Activated T-cell treated with anti-CD3 and anti-CD28 coated beads, Interleukin-2, amount 50 U/mL, for 1 hour (primary cell): ENCODE results near the gene EXOSC10.
"Not testable (repeated sequence)": the region's sequence is repeated elsewhere in the genome, so short reads cannot be mapped to it uniquely, and the experiment has no call there.

Experiments used
- DNase-seq: peaks from one replicate; pipeline ENCODE4 v3.0.0-alpha.2; 2020

The EXOSC10 gene

DNA sequence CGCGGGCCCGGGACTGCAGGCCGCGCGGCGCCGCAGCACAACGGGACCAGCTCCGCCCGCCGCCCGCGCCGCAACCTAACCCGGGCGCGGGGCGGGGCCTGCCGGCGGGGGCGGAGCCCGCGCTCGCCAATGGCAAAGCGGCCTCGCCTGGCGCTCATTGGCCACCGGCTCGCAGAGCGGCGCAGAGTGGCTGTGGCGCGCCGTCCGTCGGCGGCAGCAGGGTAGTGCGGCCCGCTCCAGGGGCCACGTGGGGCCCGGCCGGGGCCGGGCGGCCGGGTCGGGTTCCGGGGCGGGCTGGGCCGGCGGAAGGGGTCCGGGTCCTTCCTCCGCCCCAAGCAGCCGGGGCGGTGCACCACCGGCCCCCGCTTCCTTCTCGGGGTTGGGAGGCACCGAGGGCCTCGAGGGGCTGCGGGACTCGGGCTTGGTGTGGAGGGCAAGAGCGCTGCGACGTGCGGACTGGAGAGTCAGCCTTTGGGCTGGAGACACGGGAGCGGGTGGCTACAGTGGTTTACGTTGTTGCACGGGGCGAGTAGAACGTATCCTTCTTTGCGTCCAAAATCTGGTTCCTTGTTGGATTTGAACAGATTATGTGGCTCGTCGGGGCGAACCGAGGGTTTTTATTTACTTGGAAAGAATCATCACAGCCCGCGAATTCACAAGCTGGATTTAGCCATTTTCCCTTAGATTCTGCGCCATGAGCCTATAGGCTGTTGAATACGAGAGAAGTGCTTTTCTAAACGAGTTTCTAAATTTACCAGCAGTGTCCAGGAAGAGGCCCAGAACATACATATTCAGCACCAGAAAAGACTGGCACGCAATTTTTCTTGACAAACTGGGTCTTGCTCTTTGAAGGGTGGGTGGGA, 39.5 kb downstream of the EXOSC10 start, which contains the start of gene SRM:
Gene SRM (minus strand): TSS at position 51 of the 863 bp plus-strand sequence. CDS start 75 bp downstream, outside the sequence.
- peak; percentile 93 for DNase-seq

DNA sequence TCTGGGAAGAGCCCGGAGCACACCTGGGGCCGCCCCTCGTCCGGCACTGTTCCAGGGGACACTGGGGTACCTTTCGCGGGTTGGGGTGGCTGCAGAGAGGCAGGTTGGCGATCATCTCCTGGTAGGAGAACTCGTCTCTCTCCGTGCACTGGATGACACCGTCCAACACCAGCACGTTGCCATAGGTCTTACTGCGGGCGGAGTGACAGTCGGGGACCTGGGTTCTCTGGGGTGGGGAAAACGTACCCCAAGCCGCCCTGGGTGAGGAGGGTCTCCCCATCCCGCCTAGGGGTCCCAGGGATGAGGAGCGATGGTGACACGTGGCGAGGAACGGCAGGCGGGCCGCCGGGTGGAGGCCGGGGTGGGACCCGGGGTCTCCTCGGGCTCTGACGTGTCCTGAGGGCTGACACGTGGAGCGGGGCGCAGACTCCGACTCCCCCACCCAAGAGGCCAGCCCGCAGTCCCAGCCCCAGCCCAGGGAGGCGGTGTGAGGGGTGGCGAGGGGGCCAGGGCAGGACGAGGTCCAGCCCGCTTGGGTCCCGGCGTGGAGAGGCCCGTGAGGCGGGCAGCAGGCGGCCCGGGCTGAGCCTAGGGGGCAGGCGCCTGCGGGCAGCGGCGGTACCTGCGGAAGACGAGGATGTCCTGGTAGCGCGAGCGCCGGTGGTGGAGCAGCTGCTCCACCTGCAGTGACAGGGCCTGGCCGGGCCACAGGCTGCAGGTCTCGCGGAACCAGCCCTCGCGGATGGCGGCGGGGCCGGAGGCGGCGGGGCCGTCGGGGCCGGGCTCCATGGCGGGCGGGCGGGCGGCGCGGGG, 40.3 kb downstream of the EXOSC10 start:
- no peak for DNase-seq

DNA sequence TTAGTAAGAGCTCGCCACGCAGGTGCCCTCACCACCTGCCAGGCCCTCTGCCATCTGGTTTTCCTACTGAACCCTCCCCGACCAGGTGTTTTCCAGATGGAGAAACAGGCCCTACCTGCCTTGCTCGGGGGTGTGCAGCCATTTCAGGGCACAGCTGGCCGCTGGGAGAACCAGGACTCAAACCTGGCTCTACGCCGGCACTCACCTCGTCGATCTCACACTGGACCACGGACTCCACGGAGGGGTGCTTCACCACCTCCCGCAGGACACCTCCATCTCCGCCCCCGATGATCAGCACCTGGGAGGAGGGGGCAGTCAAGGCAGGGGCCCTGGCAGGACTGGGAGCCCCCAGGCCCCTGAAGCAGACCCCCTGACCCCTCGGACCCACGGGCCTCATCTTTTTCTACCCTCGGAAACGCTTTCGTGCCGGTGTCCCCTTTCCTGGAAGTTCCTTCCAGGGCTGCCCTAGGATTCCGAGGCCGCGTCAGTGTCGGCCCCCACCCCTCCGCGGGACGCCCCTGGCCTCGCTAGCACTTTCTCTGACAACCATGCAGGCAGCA, 41.0 kb downstream of the EXOSC10 start:
- DNase-seq: no peak

DNA sequence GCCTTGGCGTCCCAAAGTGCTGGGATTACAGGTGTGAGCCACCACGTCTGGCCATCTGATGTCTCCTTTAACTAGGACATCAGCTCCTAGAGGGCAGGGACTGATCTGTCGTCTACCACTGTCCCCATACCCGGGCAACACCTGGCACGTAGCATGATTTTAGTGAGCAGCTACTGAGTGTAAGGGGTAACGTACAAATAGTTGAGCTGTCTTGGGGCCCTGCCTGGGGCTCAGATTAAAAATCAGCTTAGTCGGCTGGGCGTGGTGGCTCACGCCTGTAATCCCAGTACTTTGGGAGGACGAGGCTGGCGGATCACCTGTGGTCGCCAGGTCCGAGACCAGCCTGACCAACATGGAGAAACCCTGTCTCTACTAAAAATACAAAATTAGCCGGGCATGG, 41.6 kb downstream of the EXOSC10 start:
- no peak for DNase-seq

DNA sequence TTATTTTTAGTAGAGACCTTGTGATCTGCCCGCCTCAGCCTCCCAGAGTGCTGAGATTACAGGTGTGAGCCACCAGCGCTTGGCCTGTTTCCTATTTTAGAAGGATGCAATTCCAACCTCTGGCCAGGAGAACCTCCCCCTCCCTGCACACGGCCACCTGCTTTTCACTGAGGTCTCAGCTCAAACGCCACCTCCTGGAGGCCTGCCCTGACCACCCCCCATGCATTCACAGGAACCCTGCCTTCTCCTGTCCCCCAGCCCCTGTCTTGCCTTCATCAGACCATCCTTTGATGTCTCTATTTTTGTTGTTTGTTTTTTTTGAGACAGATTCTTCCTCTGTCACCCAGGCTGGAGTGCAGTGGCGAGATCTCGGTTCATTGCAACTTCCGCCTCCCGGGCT, 42.2 kb downstream of the EXOSC10 start:
- DNase-seq: no peak

DNA sequence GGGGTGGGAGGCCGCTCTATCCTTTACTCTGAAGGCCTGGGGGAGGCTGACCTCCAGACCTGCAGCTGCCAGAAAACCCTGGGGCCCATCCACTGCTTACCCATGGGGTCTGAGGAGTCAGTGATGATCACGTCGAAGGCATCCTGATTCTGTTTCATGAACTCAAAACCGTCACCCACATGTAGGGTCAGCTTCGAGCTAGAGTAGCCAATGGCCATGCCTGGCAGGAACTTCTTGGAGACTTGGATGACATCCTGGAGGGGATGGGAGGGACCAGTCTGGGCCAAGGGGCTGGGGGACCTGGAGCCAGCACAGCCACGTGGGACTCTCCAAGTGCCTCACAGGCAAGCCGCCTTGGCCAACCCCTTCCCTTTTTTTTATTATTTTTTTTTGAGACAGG, 43.2 kb downstream of the EXOSC10 start:
- DNase-seq: no peak

DNA sequence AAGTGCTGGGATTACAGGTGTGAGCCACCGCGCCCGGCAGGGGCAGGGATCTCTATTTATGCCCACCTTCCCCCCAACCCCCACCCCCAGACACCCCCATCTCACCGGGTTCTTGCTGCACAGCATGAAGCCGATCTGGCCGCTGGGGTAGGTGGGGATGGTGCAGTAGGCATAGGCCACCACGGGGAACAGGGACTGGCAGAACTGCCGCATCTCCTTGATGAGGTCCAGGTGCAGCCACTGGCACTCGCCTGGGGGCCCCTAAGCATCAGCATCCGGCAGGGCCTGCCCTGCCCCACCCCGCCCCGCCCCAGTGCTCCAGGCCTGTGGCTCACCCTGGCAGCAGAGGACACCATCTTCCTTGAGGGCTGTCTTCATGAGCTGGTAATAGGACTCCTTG, 44.0 kb downstream of the EXOSC10 start:
- DNase-seq: no peak

DNA sequence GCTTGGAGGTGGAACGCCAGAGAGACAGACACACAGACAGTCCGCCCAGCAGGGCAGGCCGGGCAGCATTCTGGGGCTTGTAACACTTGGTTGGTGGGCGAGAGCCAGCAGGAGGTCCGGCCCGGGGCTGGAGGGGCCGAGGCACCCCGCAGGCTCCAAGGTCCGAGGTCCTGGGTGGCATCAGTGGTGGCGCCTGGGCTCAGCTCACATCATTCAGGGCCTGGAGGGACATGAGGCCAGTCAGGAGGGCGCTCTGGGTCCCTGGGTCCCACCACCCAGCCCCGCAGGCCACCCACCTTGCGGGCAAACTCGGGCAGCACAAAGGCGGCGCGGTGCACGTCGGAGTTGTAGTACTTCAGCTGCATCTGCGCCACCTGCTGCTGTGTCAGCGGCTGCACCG, 45.0 kb downstream of the EXOSC10 start:
- DNase-seq: no peak

DNA sequence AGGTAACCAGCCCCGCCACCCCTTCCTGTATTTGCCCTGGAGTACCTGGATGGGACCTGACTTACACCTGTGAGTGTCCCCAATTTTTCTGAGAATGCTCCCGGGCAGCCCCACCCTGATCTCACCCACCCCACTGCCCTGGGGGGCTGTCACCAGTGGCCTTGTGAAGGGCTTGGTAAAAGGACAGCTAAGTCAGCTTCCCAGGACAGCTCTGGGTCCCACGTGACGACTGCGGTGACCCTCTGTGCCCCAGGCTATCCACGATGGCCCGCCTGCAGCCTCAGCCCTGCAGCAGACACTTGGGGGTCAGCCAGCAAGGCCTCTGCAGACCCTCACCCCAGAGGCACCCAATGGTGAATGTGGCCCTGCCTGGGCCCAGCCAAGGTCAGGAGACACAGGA, 45.5 kb downstream of the EXOSC10 start:
- no peak for DNase-seq

DNA sequence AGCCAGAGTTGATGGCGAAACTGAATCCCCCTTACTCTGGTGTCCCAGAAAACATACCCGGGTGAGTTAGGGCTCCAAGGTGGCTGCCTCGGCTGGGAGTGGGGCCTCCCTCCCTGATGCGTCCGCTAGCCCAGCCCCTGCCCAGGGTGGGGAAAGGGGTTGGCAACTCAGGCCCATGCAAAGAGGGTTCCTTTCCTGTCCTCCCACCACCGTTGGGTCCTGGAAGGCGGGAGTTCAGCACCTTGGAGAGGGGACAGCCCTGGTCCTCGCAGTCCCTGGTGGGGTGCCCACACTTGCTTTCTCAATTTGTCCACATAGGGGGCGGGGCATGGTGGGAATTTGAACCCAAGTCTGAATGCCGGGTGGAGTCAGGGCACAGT, 45.9 kb downstream of the EXOSC10 start:
- DNase-seq: no peak

DNA sequence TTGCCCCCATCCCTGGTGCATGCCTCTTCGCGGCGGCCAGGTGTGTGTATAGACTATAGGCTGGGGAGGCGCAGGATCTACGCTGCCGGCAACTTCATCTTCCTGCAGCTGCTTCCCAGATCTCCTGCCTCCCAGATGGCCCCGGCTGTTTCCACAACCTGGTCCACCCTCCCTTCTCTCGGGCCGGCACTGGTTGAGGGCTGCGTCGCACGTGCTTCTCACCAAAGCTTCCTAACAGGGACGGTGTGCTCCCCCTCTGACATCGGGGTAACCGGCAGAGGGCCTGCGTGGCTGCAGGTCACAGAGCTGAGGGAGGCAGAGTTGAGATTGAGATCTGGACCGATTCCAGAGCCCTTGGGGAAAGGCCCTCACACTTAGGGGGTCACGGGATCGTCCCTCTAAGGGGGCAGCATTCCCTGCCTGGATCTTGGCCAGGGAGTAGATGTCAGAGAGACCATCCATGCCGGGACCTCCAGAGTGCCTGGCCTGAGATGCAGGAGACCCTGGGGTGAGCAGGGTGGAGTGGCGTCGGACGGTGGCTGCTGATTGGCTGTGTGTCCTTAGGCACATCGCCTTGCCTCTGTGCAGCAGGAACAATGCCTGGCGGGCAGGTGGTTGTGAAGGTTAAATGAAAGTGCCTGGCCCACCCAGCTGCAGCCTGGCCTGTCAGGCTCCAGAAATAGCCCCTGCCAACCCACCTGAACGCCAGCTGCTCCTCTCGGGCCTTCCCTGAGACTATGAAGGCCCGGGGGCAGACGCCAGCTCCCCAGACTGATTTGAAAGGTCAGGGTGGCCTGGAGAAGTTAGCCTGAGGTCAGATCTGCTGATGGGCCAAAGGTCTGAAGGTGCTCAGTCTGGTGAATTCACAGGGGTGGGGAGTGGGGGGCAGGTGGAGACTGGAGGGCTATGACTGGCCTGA, 46.6 kb downstream of the EXOSC10 start:
- DNase-seq: no peak

DNA sequence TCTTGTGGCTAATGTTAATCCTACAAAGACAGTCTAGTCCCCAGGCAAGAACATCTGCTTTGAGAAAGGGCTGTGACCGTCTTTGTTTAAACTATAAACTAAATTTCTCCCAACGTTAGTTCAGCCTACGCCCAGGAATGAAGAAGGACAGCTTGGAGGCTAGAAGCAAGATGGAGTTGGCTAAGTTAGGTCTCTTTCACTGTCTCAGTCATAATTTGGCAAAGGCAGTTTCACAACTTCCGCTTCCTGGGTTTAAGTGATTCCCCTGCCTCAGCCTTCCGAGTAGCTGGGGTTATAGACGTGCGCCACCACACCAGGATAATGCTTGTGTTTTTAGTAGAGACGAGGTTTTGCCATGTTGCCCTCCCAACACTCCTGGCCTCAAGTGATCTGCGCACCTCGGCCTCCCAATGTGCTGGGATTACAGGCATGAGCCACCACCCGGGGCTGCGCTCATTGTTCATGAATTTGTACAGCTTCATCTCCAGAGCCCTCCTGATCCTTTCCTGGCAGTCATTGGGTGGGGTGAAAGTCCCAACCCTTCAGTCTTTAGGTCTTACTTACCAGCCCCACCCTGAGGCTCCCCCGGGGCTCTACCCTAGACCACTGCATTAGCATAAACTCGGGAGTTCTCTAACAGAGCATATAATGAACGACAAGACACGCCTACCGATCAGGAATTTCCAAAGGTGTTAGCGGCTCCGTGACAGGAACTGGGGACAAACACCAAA, 47.7 kb downstream of the EXOSC10 start:
- DNase-seq: no peak

DNA sequence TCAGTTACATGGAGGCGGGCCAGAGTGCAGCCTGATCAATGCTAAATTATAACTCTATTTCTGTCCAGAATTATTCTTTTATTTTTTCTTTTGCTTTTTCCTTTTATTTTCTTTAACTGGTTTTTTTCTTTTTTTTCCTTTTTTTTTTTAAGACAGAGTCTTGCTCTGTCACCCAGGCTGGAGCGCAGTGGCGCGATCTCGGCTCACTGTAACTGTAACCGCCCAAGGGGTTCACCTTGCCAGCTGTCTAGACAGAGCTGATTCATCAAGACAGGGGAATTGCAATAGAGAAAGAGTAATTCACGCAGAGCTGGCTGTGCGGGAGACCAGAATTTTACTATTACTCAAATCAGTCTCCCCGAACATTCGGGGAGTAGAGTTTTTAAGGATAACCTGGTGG, 48.5 kb downstream of the EXOSC10 start:
- not testable (repeated sequence) for DNase-seq

DNA sequence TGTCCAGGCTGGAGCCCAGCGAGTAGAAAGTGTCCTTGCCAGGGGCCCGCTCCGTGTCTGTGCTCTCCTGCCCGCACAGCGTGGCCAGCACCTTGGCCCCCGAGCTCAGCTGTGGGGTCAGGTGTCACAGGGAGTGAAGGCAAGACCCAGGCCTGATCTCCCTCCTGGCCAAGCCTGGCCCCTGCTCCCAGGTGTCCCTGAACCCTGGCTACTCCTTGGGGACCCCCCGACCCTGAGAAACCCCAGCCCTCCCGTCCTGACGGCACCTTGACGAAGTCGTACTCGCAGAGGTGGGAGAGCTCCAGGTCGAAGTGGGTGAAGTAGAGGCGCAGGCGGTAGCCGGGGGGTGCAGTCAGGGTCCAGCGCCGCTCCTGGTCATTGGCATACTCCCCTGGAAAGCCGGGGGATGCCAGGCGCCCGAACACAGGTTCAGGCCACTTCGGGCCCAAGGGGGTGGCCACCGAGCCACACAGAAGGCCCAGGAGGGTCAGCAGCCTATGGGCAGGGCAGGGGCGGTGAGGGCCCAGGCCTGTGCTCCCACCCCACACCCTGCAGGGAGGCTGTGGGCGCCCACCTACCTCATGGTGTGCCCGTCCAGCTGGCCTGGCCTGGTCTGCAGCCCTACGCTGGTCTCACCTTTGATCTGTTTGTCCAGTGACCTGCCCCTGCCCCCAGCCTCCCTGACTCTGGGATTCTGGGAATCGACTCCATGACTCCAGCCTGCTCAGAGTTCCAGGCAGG, 52.9 kb downstream of the EXOSC10 start, which contains the start of gene MASP2:
Gene MASP2 (minus strand): TSS at position 615 of the 741 bp plus-strand sequence. CDS start 32 bp downstream, at position 583.
- DNase-seq: no peak

DNA sequence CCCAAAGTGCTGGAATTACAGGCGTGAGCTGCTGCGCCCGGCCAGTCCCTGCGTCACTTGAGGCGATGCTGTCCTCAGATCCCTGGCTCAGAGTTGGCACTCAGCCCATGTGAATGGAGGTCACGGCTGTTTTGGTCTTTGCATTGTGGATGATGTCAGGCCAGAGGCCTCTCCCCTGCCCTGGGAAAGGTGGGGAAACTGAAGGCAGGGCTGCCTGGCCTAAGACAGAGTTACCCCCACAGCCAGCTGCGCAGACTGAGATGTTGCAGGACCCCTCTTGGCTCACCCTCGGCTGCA, 53.5 kb downstream of the EXOSC10 start:
- no peak for DNase-seq

DNA sequence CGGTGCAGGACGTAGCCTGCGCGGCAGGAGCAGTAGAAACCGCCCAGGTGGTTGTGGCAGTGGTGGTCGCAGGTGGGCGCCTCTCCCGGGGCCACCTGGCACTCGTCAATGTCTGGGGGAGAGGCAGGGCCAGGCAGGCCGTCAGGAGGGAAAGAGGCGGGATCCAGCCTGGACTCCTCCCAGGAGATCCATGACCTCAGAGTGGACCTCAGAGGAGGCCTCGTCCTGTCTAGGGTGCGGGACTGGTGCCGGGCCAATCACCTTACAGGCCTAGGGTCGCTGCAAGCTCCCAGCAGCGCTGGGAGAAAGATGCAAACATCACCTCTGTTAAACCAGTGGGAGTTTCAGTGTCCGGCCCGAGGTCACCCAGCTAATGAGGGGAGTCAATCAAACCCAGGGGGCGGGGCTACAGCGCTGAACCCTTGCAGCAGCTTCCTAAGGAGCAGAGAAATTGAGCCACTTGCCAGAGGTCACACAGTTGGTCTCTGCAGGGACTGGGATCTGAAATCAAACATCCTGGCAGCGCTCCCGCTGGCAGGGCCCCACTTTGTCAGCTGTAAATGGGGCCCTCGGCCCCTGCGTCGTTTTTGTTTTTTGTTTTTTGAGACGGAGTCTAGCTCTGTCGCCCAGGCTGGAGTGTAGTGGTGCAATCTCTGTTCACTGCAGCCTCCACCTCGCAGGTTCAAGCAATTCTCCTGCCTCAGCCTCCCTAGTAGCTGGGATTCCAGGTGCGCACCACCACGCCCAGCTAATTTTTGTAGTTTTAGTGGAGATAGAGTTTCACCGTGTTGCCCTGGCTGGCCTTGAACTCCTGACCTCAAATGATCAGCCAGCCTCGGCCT, 54.0 kb downstream of the EXOSC10 start:
- no peak for DNase-seq

DNA sequence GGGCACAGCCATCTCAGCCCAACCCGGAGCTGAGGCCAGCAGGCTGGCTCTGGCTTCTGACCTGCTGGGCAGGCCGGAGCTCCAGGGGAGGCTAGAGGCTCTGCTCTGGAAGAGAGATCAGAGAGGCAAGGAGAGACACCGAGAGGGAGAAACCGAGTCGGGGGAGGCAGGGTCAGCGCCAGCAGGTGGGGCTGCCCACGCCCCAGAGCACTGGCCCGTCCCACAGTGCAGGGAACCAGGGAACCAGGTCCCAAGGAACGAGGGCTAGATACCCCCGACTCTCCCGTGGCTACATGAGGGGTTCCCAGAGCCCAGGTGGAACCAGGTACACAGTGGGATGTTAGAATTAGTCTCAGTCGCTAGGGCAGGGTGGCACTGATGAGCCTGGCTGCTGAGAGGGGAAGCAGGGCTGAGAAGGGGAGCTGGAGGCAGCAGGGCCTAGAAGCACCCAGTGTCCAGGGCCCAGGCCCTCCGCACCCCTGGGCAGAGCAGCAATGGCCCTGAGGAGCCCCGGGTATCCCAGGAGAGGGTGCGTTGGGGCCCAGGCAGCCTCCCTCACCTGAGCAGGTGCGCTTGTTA, 54.7 kb downstream of the EXOSC10 start:
- DNase-seq: peak; percentile 3

DNA sequence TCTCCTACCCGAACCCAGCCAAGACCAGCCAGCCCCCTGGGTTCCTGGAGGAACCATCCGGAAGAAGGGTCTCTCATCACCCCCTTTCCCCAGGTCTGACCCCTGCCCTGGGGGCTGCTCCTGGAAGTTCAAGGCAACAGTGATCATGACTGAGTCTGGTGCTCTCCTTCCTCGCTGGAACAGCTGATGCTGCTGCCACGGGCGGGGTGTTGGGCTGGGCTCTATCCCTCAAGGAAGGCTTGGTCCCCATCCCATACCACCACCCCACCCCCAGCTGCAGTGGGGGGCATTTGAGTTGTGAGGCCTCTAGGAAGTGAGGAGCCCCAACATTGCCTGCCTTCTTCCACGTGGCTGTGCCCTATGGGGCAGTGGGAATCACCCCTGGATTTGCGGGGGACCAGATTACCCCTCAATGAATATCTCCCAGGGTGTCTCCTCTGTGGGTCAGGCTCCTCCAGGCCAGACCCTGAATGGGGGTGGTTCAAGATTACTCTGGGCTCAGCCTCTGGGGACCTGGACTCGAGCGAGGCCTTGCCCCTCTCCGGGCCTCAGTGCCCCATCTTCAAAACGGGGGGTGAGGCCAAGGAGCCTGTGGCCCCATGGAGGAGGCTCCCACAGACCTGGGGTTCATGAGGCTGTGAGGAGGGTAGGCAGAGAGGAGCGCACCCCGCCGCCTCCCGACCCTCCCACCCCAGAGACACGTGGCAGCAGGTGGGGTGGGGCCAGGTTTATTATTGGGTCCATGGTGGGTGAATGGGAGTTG, 55.4 kb downstream of the EXOSC10 start:
- peak; percentile 4 for DNase-seq
